Measurements from ENCODE around the gene C16orf46.

DNA sequence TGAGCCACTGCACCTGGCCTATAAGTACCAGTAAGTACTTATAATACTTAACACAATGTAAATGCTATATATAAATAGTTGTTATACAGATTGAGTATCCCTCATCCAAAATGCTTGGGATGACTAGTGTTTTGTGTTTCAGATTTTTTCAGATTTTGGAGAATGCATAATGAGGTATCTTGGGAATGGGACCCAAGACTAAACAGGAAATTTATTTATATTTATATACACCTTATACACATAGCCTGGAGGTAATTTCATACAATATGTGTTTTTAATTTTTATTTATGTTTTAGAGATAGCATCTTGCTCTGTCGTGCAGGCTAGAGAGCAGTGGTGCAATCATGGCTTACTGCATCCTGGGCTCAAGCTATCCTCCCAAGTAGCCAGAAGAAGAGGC lies 28.9 kb upstream of the C16orf46 start:
- TF ChIP-seq POLR2AphosphoS5 (IDR thresholded peaks at IDR 0.05) (no peak), POLR2A (IDR thresholded peaks at IDR 0.05) (no peak)
- TF ChIP-seq, protein P1, sequence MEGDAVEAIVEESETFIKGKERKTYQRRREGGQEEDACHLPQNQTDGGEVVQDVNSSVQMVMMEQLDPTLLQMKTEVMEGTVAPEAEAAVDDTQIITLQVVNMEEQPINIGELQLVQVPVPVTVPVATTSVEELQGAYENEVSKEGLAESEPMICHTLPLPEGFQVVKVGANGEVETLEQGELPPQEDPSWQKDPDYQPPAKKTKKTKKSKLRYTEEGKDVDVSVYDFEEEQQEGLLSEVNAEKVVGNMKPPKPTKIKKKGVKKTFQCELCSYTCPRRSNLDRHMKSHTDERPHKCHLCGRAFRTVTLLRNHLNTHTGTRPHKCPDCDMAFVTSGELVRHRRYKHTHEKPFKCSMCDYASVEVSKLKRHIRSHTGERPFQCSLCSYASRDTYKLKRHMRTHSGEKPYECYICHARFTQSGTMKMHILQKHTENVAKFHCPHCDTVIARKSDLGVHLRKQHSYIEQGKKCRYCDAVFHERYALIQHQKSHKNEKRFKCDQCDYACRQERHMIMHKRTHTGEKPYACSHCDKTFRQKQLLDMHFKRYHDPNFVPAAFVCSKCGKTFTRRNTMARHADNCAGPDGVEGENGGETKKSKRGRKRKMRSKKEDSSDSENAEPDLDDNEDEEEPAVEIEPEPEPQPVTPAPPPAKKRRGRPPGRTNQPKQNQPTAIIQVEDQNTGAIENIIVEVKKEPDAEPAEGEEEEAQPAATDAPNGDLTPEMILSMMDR (IDR thresholded peaks at IDR 0.05 in 8 of 11, conservative IDR thresholded peaks at IDR 0.05 in 3 of 11) = no peak

Data from spleen (tissue), 7 donors.